HepG2 (cell line): ENCODE data around the gene CD109. TPM values are rescaled to one million over a fixed set of nuclear protein-coding genes. Genes with fewer than 3 reads are reported as not detected.

Experiments used
- ATAC-seq: fragments of 200-7000 bp; cut with Tn5 transposase; 3 replicates; pipeline ENCODE4 v1.9.1; 2020; ENCODE audit warnings: mild to moderate bottlenecking, moderate library complexity
- BruUV-seq: library from RNA; stranded (reverse); fragments of 400-500 nt; replicated peaks from 2 replicates; lab custom pipeline; 2021; lab: Mats Ljungman, UMichigan
- CTCF ChIA-PET: fragments of 300-600 bp; formaldehyde crosslinking; extraction: SDS; loops from one replicate; lab custom pipeline; 2021; ENCODE audit warnings: low total read pairs, inconsistent platforms, low intra/inter-chr PET ratio; lab: Yijun Ruan, JAX
- POLR2A ChIA-PET: fragments of 350-600 bp; sonication (Branson Sonifier 250); formaldehyde crosslinking; loops from one replicate; lab custom pipeline; 2020; ENCODE audit warnings: antibody characterized with exemption, inconsistent platforms; lab: Yijun Ruan, JAX
- DNase-seq: peaks from one replicate; pipeline ENCODE4 v3.0.0-alpha.2; 2015; ENCODE audit warnings: low spot score
- FAIRE-seq: peaks from 3 replicates; lab custom pipeline; 2011; peaks lifted over from hg19 to GRCh38; lab: Jason Lieb, UNC
- H2AFZ ChIP-seq: one replicate; pipeline ENCODE4 v1.6.1; 2011; ENCODE audit warnings: low read length, inconsistent platforms
- H3K27ac ChIP-seq: fragments of 300-600 bp; 3 replicates; pipeline ENCODE4 v1.8.0; 2011; ENCODE audit warnings: mixed run types, mild to moderate bottlenecking, mixed read lengths, low read length, inconsistent platforms; ENCODE audit not compliant: insufficient read depth; ENCODE audit errors: extremely low read length
- H3K27me3 ChIP-seq, 2 experiments: fragments of 200-600 bp in 1 of 2; 2 replicates in 1 of 2; 3 replicates in 1 of 2; pipeline versions ENCODE4 v1.6.0 to v1.8.0; 2011; ENCODE audit warnings: low read length in 2 of 2, mild to moderate bottlenecking in 2 of 2, moderate library complexity in 2 of 2, inconsistent platforms in 1 of 2; ENCODE audit not compliant: insufficient read depth in 2 of 2, control insufficient read depth in 1 of 2
- H3K36me3 ChIP-seq, 2 experiments: fragments of 200-600 bp in 1 of 2; replicated peaks in 1 of 2; 2 replicates in 1 of 2; 3 replicates in 1 of 2; pipeline versions ENCODE4 v1.5.1 to v1.8.0; 2011; ENCODE audit warnings: low read length in 2 of 2, inconsistent platforms in 1 of 2; ENCODE audit not compliant: insufficient read depth in 2 of 2, control insufficient read depth in 1 of 2
- H3K4me1 ChIP-seq: 2 replicates; pipeline ENCODE4 v1.5.1; 2012; ENCODE audit warnings: low read length, inconsistent platforms; ENCODE audit not compliant: insufficient read depth
- H3K4me2 ChIP-seq: 2 replicates; pipeline ENCODE4 v1.6.0; 2011; ENCODE audit warnings: low read depth, low read length, inconsistent platforms
- H3K4me3 ChIP-seq, 3 experiments: fragments of 200-600 bp in 1 of 3; sonication (generic), shearing (Covaris generic) in 1 of 3; replicated peaks in 1 of 3; 2 replicates each; pipeline ENCODE4 v1.5.1; 2011 to 2016; ENCODE audit warnings: low read length in 3 of 3, inconsistent platforms in 2 of 3, low read depth in 2 of 3, mild to moderate bottlenecking in 2 of 3, control low read depth in 1 of 3, mixed read lengths in 1 of 3; ENCODE audit not compliant: insufficient read depth in 1 of 3
- H3K79me2 ChIP-seq: one replicate; pipeline ENCODE4 v1.6.1; 2011; ENCODE audit warnings: low read length, inconsistent platforms; ENCODE audit not compliant: insufficient read depth
- H3K9ac ChIP-seq: 2 replicates; pipeline ENCODE4 v1.6.0; 2011; ENCODE audit warnings: mild to moderate bottlenecking, low read depth, low read length, inconsistent platforms; ENCODE audit not compliant: insufficient read depth
- H3K9me3 ChIP-seq: 2 replicates; pipeline ENCODE4 v1.5.1; 2012; ENCODE audit warnings: mild to moderate bottlenecking, low read length
- H4K20me1 ChIP-seq: 2 replicates; pipeline ENCODE4 v1.6.0; 2011; ENCODE audit warnings: inconsistent platforms, mild to moderate bottlenecking, low read length, moderate library complexity; ENCODE audit not compliant: insufficient read depth
- AGO2 ChIP-seq: fragments of 200-400 bp; formaldehyde crosslinking; optimal IDR thresholded peaks from 2 replicates; pipeline ENCODE3; 2017; ENCODE audit warnings: mild to moderate bottlenecking, low read depth, low read length, moderate library complexity
- ARNT ChIP-seq: fragments of 450-650 bp; IDR thresholded peaks from 2 replicates; pipeline ENCODE4 v1.6.1; 2017
- HNRNPH1 ChIP-seq: fragments of 200-400 bp; formaldehyde crosslinking; optimal IDR thresholded peaks from 2 replicates; pipeline ENCODE3; 2017; ENCODE audit warnings: mild to moderate bottlenecking, low read depth, low read length
- ISL2 ChIP-seq: sonication (generic); formaldehyde crosslinking; IDR thresholded peaks from 2 replicates; pipeline ENCODE4 v1.5.0; 2020; ENCODE audit warnings: missing genetic modification reagents
- KLF6 ChIP-seq: IDR thresholded peaks from 2 replicates; pipeline ENCODE4 v1.8.0; 2016; ENCODE audit warnings: missing biosample characterization, missing genetic modification reagents
- MTA3 ChIP-seq: sonication (generic); formaldehyde crosslinking; IDR thresholded peaks from 2 replicates; pipeline ENCODE4 v1.4.0; 2020; ENCODE audit warnings: missing genetic modification reagents
- NFAT5 ChIP-seq: sonication (generic); formaldehyde crosslinking; IDR thresholded peaks from 2 replicates; pipeline ENCODE4 v1.4.0; 2020; ENCODE audit warnings: missing genetic modification reagents
- NFE2 ChIP-seq: sonication (generic); formaldehyde crosslinking; IDR thresholded peaks from 2 replicates; pipeline ENCODE4 v1.4.0; 2020; ENCODE audit warnings: missing genetic modification reagents
- NFE2L2 ChIP-seq: fragments of 150-350 bp; IDR thresholded peaks from 2 replicates; pipeline ENCODE4 v1.6.1; 2014; ENCODE audit warnings: low read length
- PAWR ChIP-seq: sonication (generic); formaldehyde crosslinking; IDR thresholded peaks from 2 replicates; pipeline ENCODE4 v1.4.0; 2020; ENCODE audit warnings: missing genetic modification reagents, mild to moderate bottlenecking, borderline replicate concordance
- RBAK ChIP-seq: sonication (generic); formaldehyde crosslinking; IDR thresholded peaks from 2 replicates; pipeline ENCODE4 v1.5.1; 2020; ENCODE audit warnings: mild to moderate bottlenecking, missing genetic modification reagents
- RNF2 ChIP-seq: fragments of 450-650 bp; conservative IDR thresholded peaks from 2 replicates; pipeline ENCODE4 v1.6.1; 2016; ENCODE audit warnings: low read depth
- ZNF207 ChIP-seq: fragments of 450-650 bp; IDR thresholded peaks from 2 replicates; pipeline ENCODE4 v1.6.1; 2016; ENCODE audit warnings: antibody characterized with exemption, borderline replicate concordance
- ZNF24 ChIP-seq: fragments of 450-650 bp; IDR thresholded peaks from 2 replicates; pipeline ENCODE4 v1.6.1; 2017; ENCODE audit warnings: antibody characterized with exemption, mild to moderate bottlenecking
- ZNF292 ChIP-seq: sonication (generic); formaldehyde crosslinking; IDR thresholded peaks from 2 replicates; pipeline ENCODE4 v1.8.1; 2022; ENCODE audit warnings: mild to moderate bottlenecking, low read depth, missing genetic modification reagents, borderline replicate concordance
- ZNF576 ChIP-seq: sonication (generic); formaldehyde crosslinking; IDR thresholded peaks from 2 replicates; pipeline ENCODE4 v1.4.0; 2020; ENCODE audit warnings: mild to moderate bottlenecking, missing genetic modification reagents
- ZSCAN21 ChIP-seq: sonication (generic); formaldehyde crosslinking; IDR thresholded peaks from 2 replicates; pipeline ENCODE4 v1.8.0; 2022; ENCODE audit warnings: mild to moderate bottlenecking, missing genetic modification reagents, moderate library complexity, borderline replicate concordance
- ZSCAN31 ChIP-seq: sonication (generic); formaldehyde crosslinking; IDR thresholded peaks from 2 replicates; pipeline ENCODE4 v1.5.0; 2020; ENCODE audit warnings: low read depth, mild to moderate bottlenecking, missing genetic modification reagents
- WGBS: methylation state at CpG from one replicate; pipeline ENCODE4 v1.1.6; 2017; ENCODE audit warnings: low lambda C conversion rate; 5-methylcytosine and 5-hydroxymethylcytosine counted together
- in situ Hi-C: cut with HindIII; loops from 2 replicates; pipeline ENCODE4 v1.10.0; 2017; ENCODE audit warnings: low pct_unique_long_range_greater_than_20kb; ENCODE audit not compliant: extremely low pct_ligation_motif_present
- intact Hi-C: fragments of 100-400 bp; cut with micrococcal nuclease; formaldehyde crosslinking; loops from one replicate; pipeline ENCODE4 v1.10.0; 2022; ENCODE audit not compliant: unreplicated experiment
- polyA plus RNA-seq, 8 experiments: library from polyadenylated mRNA; depleted of rRNA in 3 of 8; stranded (reverse) in 7 of 8; unstranded in 1 of 8; fragments of >200 nt; fragmentation: Illumina TruSeq in 4 of 8; extraction: Trizol in 4 of 8; gene quantifications; 2 replicates each; pipeline versions ENCODE4 v1.2.1 to v1.2.3, GENCODE V29; 2011 to 2016; ENCODE audit warnings: low read depth in 4 of 8, missing spikeins in 1 of 8, mixed read lengths in 1 of 8; ENCODE audit not compliant: insufficient read depth in 1 of 8
- total RNA-seq, 5 experiments: library from RNA; depleted of rRNA; stranded (reverse); fragments of >200 nt; fragmentation: Illumina TruSeq; extraction: Trizol; gene quantifications; 2 replicates each; pipeline ENCODE4 v1.2.3, GENCODE V29; 2016; ENCODE audit warnings: low read depth in 1 of 5

Gene CD109
- total and polyA plus RNA-seq, 2 of the 13 experiments (the other 11 are each of a cell fraction or from before 2014, with no cell fraction given), result 0.93 to 2.1 TPM

- no peak for TF ChIP-seq NFE2
These were observed 115.7 kb downstream of the CD109 start (continued) for GRCh38 chr6:73811706-73812105.

- intact Hi-C loops (no loop called here), in situ Hi-C loops (no loop called here)
- WGBS, result 33% methylated on average over 1 of the region's 1 CpG
- Histone ChIP-seq H3K4me2 (no peak overlapping the region), H3K79me2 (no peaks in the 10 kb centered on the region), H2AFZ (no peak overlapping the region), H3K27ac (no peak overlapping the region), H3K36me3 (no peaks in the 10 kb centered on the region), H3K4me1 (no peaks in the 10 kb centered on the region), H3K4me3 (no peak overlapping the region), H3K9ac (no peak overlapping the region), H3K27me3 (no peaks in the 10 kb centered on the region), H4K20me1 (no peaks in the 10 kb centered on the region), H3K9me3 (no peaks in the 10 kb centered on the region)
- ChIA-PET CTCF (no interaction called here), POLR2A (no interaction called here)
- ATAC-seq, result no peak
- FAIRE-seq, result no peak
- no peak for TF ChIP-seq ZSCAN31 (CRISPR knock-in tag)
- TF ChIP-seq ZSCAN21 (CRISPR knock-in tag), result no peak
- TF ChIP-seq KLF6 (CRISPR knock-in tag), result no peak
- TF ChIP-seq PAWR (CRISPR knock-in tag), result no peak
- TF ChIP-seq ZNF576 (CRISPR knock-in tag), result no peak
- no peak for TF ChIP-seq HNRNPH1
- TF ChIP-seq RNF2, result no peak
- TF ChIP-seq ZNF24, result no peak
- no peak for TF ChIP-seq NFAT5
- TF ChIP-seq NFE2L2, result no peak
- TF ChIP-seq ARNT, result no peak
- TF ChIP-seq ISL2, result no peak
- no peak for TF ChIP-seq RBAK (CRISPR knock-in tag)
- no peak for TF ChIP-seq MTA3 (CRISPR knock-in tag)
- no peak for TF ChIP-seq AGO2
- no peak for TF ChIP-seq ZNF207
- no peak for TF ChIP-seq ZNF292 (CRISPR knock-in tag)
- BruUV-seq, result no TSS peak
- no peak for DNase-seq
These were observed 121.2 kb downstream of the CD109 start for GRCh38 chr6:73817253-73817652.
